ENCODE results near the gene C11orf68. TPM values are rescaled to one million over a fixed set of nuclear protein-coding genes. Genes with fewer than 3 reads are reported as not detected.

C11orf68 gene
- total RNA-seq, 1 experiment from 2014 or later = 31.9 TPM

GRCh38 chr11:65896034-65896999 lies 22.5 kb downstream of the C11orf68 start:
- H3K36me3 Mint-ChIP-seq = peaks cover 2% of the 10 kb centered on the region
- DNase-seq (ENCODE audit: low spot score) = no peak
- no peak for ATAC-seq
- H3K4me1 Mint-ChIP-seq = peaks cover 26% of the 10 kb centered on the region
- peaks cover 40% of the 10 kb centered on the region for H3K27me3 Mint-ChIP-seq (ENCODE audit: low read depth)
- no peak overlapping the region for H3K4me3 Mint-ChIP-seq
- CTCF ChIA-PET = interaction anchor here (0.6 to 4.8 kb wide), 2 partner anchors 12 to 48 kb away, joined by 4 to 31 read pairs; no protein-coding TSS in a partner anchor
- POLR2A ChIA-PET = no interaction called here
- no peak overlapping the region for H3K27ac Mint-ChIP-seq
- no peak for TF ChIP-seq ARID4B (CRISPR knock-in tag; IDR thresholded peaks at IDR 0.05; ENCODE audit: borderline replicate concordance)
- TF ChIP-seq PRRX2 (CRISPR knock-in tag; IDR thresholded peaks at IDR 0.05) = no peak
- no peak for TF ChIP-seq TEAD1 (CRISPR knock-in tag; IDR thresholded peaks at IDR 0.05)
- no peak for TF ChIP-seq IRF2 (CRISPR knock-in tag; IDR thresholded peaks at IDR 0.05; ENCODE audit: borderline replicate concordance, low read depth)
- TF ChIP-seq E2F5 (CRISPR knock-in tag; IDR thresholded peaks at IDR 0.05) = no peak
- TF ChIP-seq NFYB (CRISPR knock-in tag; conservative IDR thresholded peaks at IDR 0.05; ENCODE audit: low read depth) = no peak
- TF ChIP-seq ERG (CRISPR knock-in tag; IDR thresholded peaks at IDR 0.05) = no peak
- TF ChIP-seq SOX15 (CRISPR knock-in tag; IDR thresholded peaks at IDR 0.05) = no peak
- TF ChIP-seq CBFB (CRISPR knock-in tag; IDR thresholded peaks at IDR 0.05; ENCODE audit: low read depth) = no peak
- no peak for TF ChIP-seq CDX4 (CRISPR knock-in tag; IDR thresholded peaks at IDR 0.05; ENCODE audit: borderline replicate concordance)
- no peak for TF ChIP-seq ZNF416 (CRISPR knock-in tag; IDR thresholded peaks at IDR 0.05)
- no peak for TF ChIP-seq E2F4 (CRISPR knock-in tag; IDR thresholded peaks at IDR 0.05; ENCODE audit: borderline replicate concordance, low read depth)
- TF ChIP-seq PREB (CRISPR knock-in tag; IDR thresholded peaks at IDR 0.05; ENCODE audit: borderline replicate concordance) = no peak
- TF ChIP-seq RELA (CRISPR knock-in tag; IDR thresholded peaks at IDR 0.05; ENCODE audit: borderline replicate concordance) = no peak
- no peak for TF ChIP-seq CREM (CRISPR knock-in tag; IDR thresholded peaks at IDR 0.05)
- TF ChIP-seq ATF2 (CRISPR knock-in tag; IDR thresholded peaks at IDR 0.05; ENCODE audit: borderline replicate concordance, low read depth) = no peak
- TF ChIP-seq NR1H2 (CRISPR knock-in tag; IDR thresholded peaks at IDR 0.05) = no peak
- TF ChIP-seq MYBL2 (CRISPR knock-in tag; IDR thresholded peaks at IDR 0.05) = no peak
- no peak for TF ChIP-seq SP1 (CRISPR knock-in tag; conservative IDR thresholded peaks at IDR 0.05)
- no peaks in the 10 kb centered on the region for H3K9me3 Mint-ChIP-seq
